Chondrocyte (in vitro differentiated cells): Measurements from ENCODE around the gene LRP6. TPM values are rescaled to one million over a fixed set of nuclear protein-coding genes. Genes with fewer than 3 reads are reported as not detected.
"Not testable (repeated sequence)": the region's sequence is repeated elsewhere in the genome, so short reads cannot be mapped to it uniquely, and the experiment has no call there.

Experiments used
- DNase-seq: peaks from one replicate; pipeline ENCODE4 v3.0.0; 2021; ENCODE audit warnings: mixed read lengths, low spot score
- H3K27ac Mint-ChIP-seq: one replicate; pipeline ENCODE4 v1.8.0; 2021; ENCODE audit warnings: mild to moderate bottlenecking, moderate library complexity, mixed read lengths; ENCODE audit not compliant: unreplicated experiment
- H3K27me3 Mint-ChIP-seq: 2 replicates; pipeline ENCODE4 v1.8.0; 2021; ENCODE audit warnings: low read depth, mixed read lengths
- H3K36me3 Mint-ChIP-seq: 2 replicates; pipeline ENCODE4 v1.8.0; 2021; ENCODE audit warnings: low read depth, mixed read lengths
- H3K4me1 Mint-ChIP-seq: 2 replicates; pipeline ENCODE4 v1.8.0; 2021; ENCODE audit warnings: low read depth, mild to moderate bottlenecking, mixed read lengths
- H3K4me3 Mint-ChIP-seq: one replicate; pipeline ENCODE4 v1.8.0; 2021; ENCODE audit warnings: mild to moderate bottlenecking, moderate library complexity, mixed read lengths; ENCODE audit not compliant: unreplicated experiment
- H3K9me3 Mint-ChIP-seq: 2 replicates; pipeline ENCODE4 v1.8.0; 2021; ENCODE audit warnings: low read depth, mixed read lengths
- total RNA-seq: library from RNA; stranded (reverse); gene quantifications from 3 replicates; pipeline ENCODE4 v1.2.1, GENCODE V29; 2021
- TF ChIP-seq, protein P1 (sequence below): fragments of 200-600 bp; sonication (generic); IDR thresholded peaks from 2 replicates; pipeline ENCODE4 v1.5.0; 2021; ENCODE audit warnings: antibody characterized with exemption, mild to moderate bottlenecking, moderate library complexity

Gene LRP6
- total RNA-seq, 1 donor from 2014 or later = 41.4 TPM

DNA sequence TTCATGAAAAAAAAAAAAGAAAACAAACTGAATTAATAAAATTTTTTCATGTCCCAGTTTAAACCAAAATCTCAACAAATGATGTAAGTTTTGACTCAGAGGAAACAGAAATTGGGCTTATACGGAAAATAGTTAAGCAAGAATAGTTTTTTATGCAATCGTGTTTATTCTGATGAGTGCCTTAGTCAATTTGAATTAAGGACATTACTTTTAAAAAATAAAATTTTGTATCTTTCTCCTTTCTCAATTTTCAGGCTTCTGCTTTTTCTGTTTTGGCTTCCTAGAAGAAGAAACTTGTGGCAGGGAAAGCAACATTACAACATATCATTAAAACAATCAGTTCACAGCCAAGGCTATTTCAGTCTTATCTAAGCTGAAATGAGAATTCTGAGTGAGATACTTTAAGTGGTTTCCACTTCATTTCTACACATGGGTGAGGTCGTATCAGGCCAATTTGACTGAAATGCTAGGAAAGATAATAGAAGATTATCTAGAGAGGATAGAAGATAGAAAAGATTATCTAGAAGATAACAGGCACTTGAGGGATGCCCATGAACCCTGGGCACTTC is 143.7 kb downstream of the LRP6 start:
- no peak for DNase-seq
- Mint-ChIP-seq H3K27ac (no peak overlapping the region), H3K36me3 (peaks cover 21% of the 10 kb centered on the region)

DNA sequence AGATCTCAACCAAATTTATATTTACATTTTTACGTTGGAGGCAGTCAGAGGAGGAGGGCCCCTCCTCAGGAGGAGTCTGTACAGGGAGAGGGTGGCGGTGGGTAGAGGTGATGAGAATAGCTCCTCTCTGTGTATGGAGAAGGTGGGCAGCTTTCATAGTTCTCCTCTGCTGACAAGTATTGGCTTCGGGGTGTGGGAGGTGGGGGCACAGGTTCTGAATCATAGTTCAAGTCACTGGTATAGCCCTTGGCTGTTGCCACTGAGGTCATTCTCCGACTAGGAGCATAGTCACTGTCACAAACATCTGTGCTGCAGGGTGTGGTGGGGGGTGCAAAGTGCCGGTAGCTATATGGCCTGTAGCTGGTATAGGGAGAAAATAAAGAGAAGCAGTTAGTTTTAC is 145.8 kb downstream of the LRP6 start:
- no peak overlapping the region for H3K27ac Mint-ChIP-seq
- no peak overlapping the region for H3K4me3 Mint-ChIP-seq
- DNase-seq = no peak
- H3K27me3 Mint-ChIP-seq = no peaks in the 10 kb centered on the region
- TF ChIP-seq, protein P1, sequence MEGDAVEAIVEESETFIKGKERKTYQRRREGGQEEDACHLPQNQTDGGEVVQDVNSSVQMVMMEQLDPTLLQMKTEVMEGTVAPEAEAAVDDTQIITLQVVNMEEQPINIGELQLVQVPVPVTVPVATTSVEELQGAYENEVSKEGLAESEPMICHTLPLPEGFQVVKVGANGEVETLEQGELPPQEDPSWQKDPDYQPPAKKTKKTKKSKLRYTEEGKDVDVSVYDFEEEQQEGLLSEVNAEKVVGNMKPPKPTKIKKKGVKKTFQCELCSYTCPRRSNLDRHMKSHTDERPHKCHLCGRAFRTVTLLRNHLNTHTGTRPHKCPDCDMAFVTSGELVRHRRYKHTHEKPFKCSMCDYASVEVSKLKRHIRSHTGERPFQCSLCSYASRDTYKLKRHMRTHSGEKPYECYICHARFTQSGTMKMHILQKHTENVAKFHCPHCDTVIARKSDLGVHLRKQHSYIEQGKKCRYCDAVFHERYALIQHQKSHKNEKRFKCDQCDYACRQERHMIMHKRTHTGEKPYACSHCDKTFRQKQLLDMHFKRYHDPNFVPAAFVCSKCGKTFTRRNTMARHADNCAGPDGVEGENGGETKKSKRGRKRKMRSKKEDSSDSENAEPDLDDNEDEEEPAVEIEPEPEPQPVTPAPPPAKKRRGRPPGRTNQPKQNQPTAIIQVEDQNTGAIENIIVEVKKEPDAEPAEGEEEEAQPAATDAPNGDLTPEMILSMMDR = no peak
- no peaks in the 10 kb centered on the region for H3K9me3 Mint-ChIP-seq
- H3K36me3 Mint-ChIP-seq = peaks cover 20% of the 10 kb centered on the region
- no peaks in the 10 kb centered on the region for H3K4me1 Mint-ChIP-seq

More for the DNA sequence above, 143.7 kb downstream of the LRP6 start:
- H3K4me3 Mint-ChIP-seq = no peak overlapping the region
- no peaks in the 10 kb centered on the region for H3K27me3 Mint-ChIP-seq
- no peaks in the 10 kb centered on the region for H3K9me3 Mint-ChIP-seq
- TF ChIP-seq, protein P1 = no peak
- no peaks in the 10 kb centered on the region for H3K4me1 Mint-ChIP-seq

DNA sequence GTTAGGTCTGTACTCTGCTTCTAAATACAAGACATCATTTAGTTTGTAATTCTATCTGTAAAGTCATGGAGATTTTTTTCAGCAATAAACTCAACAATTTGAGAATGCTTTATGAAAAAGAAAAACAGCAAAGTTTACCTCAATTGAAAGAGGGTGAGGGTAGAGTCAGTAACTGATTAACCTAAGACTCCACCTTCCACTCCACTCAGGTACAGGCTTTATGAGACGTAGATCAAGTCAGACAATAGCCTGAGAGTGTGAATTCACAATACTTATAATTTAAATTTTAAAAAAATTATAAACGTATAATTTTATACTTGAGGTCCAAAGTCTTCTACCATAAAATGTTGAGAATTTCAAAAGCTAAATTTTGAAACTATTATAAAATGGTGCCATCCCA is 150.2 kb downstream of the LRP6 start:
- H3K4me3 Mint-ChIP-seq = no peak overlapping the region
- TF ChIP-seq, protein P1 = no peak
- H3K27me3 Mint-ChIP-seq = no peaks in the 10 kb centered on the region
- H3K36me3 Mint-ChIP-seq = peaks cover 12% of the 10 kb centered on the region
- H3K4me1 Mint-ChIP-seq = no peaks in the 10 kb centered on the region
- no peak for DNase-seq
- H3K27ac Mint-ChIP-seq = no peak overlapping the region
- no peaks in the 10 kb centered on the region for H3K9me3 Mint-ChIP-seq

DNA sequence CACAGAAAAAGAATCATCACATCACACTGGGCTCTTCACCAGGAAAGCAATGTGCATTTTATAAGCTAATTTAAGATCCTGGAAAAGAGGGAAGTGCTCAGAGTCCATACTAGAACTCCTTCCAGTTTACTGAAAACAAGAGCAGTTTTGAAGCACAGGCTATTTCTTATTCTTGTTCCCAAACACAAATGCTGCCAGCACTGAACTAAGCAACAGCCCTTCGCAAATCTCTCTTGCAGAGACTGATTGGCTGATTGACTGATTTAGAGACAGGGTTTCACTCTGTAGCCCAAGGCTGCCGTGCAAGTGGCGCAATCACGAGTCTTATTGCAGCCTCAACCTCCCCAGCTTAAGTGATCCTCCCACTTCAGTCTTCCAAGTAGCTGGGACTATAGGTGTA is 151.3 kb downstream of the LRP6 start:
- Mint-ChIP-seq H3K4me1 (no peaks in the 10 kb centered on the region), H3K27ac (no peak overlapping the region), H3K4me3 (no peak overlapping the region), H3K9me3 (no peaks in the 10 kb centered on the region), H3K36me3 (peaks cover 9% of the 10 kb centered on the region), H3K27me3 (no peaks in the 10 kb centered on the region)
- no peak for DNase-seq
- TF ChIP-seq, protein P1 = no peak

DNA sequence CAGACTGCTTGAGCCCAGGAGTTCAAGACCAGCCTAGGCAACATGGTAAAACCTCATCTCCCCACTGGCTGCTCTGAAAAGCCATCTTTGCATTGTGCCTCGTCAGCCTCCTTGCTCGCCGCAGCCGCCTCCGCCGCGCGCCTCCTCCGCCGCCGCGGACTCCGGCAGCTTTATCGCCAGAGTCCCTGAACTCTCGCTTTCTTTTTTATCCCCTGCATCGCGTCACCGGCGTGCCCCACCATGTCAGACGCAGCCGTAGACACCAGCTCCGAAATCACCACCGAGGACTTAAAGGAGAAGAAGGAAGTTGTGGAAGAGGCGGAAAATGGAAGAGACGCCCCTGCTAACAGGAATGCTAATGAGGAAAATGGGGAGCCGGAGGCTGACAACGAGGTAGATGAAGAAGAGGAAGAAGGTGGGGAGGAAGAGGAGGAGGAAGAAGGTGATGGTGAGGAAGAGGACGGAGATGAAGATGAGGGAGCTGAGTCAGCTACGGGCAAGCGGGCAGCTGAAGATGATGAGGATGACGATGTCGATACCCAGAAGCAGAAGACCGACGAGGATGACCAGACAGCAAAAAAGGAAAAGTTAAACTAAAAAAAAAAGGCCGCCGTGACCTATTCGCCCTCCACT is 155.8 kb downstream of the LRP6 start:
- not testable (repeated sequence) for H3K4me3 Mint-ChIP-seq, DNase-seq, H3K4me1 Mint-ChIP-seq, H3K27me3 Mint-ChIP-seq, H3K27ac Mint-ChIP-seq
- peaks cover 21% of the 10 kb centered on the region for H3K36me3 Mint-ChIP-seq
- H3K9me3 Mint-ChIP-seq = peaks cover 13% of the 10 kb centered on the region
